ENCODE data around the gene FUZ.

DNA sequence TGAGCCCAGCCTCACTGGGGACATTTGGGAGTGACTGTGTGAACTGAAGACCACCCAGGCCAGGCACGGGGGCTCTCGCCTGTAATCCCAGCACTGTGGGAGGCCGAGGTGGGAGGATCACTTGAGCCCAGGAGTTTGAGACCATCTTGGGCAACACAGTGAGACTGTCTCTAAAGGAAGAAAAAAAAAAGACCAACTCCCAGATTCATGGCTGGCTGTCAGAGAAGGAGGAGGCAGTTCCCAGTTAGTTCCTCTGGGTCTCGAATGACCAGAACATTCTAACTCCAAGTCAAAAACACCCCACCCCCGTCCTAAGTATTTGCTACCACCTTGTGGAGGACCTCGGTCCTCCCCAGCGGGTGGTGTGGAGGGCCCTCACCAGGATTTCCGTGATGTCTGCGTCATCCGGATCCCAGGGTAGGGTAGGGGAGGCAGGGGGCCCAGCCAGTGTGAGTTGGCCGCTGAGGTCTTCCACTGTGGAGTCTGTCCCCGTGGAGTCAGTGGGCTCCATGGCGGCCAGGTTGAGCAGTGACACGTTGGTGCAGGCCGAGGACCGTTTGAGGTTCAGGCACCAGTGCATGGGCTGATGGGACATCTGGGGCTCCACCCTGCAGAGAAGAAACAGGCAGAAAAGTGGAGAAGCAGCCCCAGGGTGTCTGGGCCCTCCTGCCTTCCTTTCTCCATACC is 51.3 kb downstream of the FUZ start:
- TF ChIP-seq, protein P1, sequence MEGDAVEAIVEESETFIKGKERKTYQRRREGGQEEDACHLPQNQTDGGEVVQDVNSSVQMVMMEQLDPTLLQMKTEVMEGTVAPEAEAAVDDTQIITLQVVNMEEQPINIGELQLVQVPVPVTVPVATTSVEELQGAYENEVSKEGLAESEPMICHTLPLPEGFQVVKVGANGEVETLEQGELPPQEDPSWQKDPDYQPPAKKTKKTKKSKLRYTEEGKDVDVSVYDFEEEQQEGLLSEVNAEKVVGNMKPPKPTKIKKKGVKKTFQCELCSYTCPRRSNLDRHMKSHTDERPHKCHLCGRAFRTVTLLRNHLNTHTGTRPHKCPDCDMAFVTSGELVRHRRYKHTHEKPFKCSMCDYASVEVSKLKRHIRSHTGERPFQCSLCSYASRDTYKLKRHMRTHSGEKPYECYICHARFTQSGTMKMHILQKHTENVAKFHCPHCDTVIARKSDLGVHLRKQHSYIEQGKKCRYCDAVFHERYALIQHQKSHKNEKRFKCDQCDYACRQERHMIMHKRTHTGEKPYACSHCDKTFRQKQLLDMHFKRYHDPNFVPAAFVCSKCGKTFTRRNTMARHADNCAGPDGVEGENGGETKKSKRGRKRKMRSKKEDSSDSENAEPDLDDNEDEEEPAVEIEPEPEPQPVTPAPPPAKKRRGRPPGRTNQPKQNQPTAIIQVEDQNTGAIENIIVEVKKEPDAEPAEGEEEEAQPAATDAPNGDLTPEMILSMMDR (IDR thresholded peaks at IDR 0.05 in 2 of 3, conservative IDR thresholded peaks at IDR 0.05 in 1 of 3; ENCODE audit: borderline replicate concordance in 1 of 3, insufficient read depth in 1 of 3, low read depth in 2 of 3, low read length in 2 of 3), result peak in 1 of 3 experiments; percentile 36; a peak in 2 of 6 replicates
- no peak for TF ChIP-seq TCF7L2 (IDR thresholded peaks at IDR 0.05; ENCODE audit: borderline replicate concordance, extremely low read depth, insufficient read depth, insufficient read length)
- no peak for TF ChIP-seq POLR2A (IDR thresholded peaks at IDR 0.05; ENCODE audit: borderline replicate concordance, extremely low read depth, insufficient read depth, insufficient read length)
- TF ChIP-seq REST (IDR thresholded peaks at IDR 0.05; ENCODE audit: low read depth), result no peak
- TF ChIP-seq EZH2 (IDR thresholded peaks at IDR 0.05), result no peak
- no peak for TF ChIP-seq RAD21 (IDR thresholded peaks at IDR 0.05; ENCODE audit: low read depth)
- TF ChIP-seq POLR2AphosphoS5 (IDR thresholded peaks at IDR 0.05; ENCODE audit: low read depth, low read length), result no peak
- TF ChIP-seq FOSL1 (IDR thresholded peaks at IDR 0.05; ENCODE audit: low read depth), result no peak
- no peak for TF ChIP-seq EGR1 (IDR thresholded peaks at IDR 0.05; ENCODE audit: low read depth)
- TF ChIP-seq, protein P2, sequence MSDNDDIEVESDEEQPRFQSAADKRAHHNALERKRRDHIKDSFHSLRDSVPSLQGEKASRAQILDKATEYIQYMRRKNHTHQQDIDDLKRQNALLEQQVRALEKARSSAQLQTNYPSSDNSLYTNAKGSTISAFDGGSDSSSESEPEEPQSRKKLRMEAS (IDR thresholded peaks at IDR 0.05), result no peak
- TF ChIP-seq CEBPB (IDR thresholded peaks at IDR 0.05; ENCODE audit: low read depth), result no peak
- no peak for TF ChIP-seq ATF3 (IDR thresholded peaks at IDR 0.05)
- no peak for TF ChIP-seq ZBTB33 (IDR thresholded peaks at IDR 0.05; ENCODE audit: extremely low read depth, insufficient replicate concordance, low read length)

All from HCT116 (cell line).